HCT116 (cell line): Measurements from ENCODE around the gene MGST2. TPM values are rescaled to one million over a fixed set of nuclear protein-coding genes. Genes with fewer than 3 reads are reported as not detected.

Experiments used
- ATAC-seq: fragments of 200-7000 bp; cut with Tn5 transposase; 2 replicates; pipeline ENCODE4 v1.9.1; 2020; ENCODE audit warnings: mild to moderate bottlenecking, moderate library complexity
- BruUV-seq: library from RNA; stranded (reverse); fragments of 400-500 nt; replicated peaks from 2 replicates; lab custom pipeline; 2021; lab: Mats Ljungman, UMichigan
- CTCF ChIA-PET: fragments of 300-600 bp; sonication (Branson Sonifier 250); formaldehyde crosslinking; loops from one replicate; lab custom pipeline; 2021; ENCODE audit warnings: antibody characterized with exemption; lab: Charles Lee
- POLR2A ChIA-PET: fragments of 300-600, 350-600 bp; sonication (Branson Sonifier 250); formaldehyde crosslinking; loops from one replicate; lab custom pipeline; 2021; ENCODE audit warnings: antibody characterized with exemption; lab: Charles Lee
- RAD21 ChIA-PET, 2 experiments: fragments of 300-600 bp; sonication (Branson Sonifier 250); formaldehyde crosslinking; loops; one replicate each; lab custom pipeline; 2023; ENCODE audit warnings: low total read pairs in 2 of 2; ENCODE audit not compliant: uncharacterized antibody in 2 of 2, unreplicated experiment in 2 of 2, low non-redundant PET in 1 of 2; lab: Charles Lee
- DNase-seq: peaks from one replicate; pipeline ENCODE4 v3.0.0-alpha.2; 2010; ENCODE audit warnings: low read depth, low spot score
- H2AFZ ChIP-seq: fragments of 200-600 bp; shearing (Covaris generic), sonication (generic); 2 replicates; pipeline ENCODE4 v1.6.1; 2017; ENCODE audit warnings: low read depth, mixed run types, mixed read lengths, antibody characterized with exemption, low read length; ENCODE audit not compliant: poor library complexity, severe bottlenecking
- H3K27ac ChIP-seq: 2 replicates; pipeline ENCODE4 v1.5.1; 2012; ENCODE audit warnings: low read depth, low read length
- H3K27me3 ChIP-seq: fragments of 200-600 bp; sonication (generic); 2 replicates; pipeline ENCODE4 v1.6.1; 2016; ENCODE audit warnings: mixed run types, low read length, mixed read lengths; ENCODE audit not compliant: insufficient read depth
- H3K36me3 ChIP-seq, 2 experiments: fragments of 200-500 bp in 1 of 2; fragments of 200-600 bp in 1 of 2; sonication (Bioruptor generic) in 1 of 2; sonication (generic) in 1 of 2; 2 replicates each; pipeline versions ENCODE4 v1.5.1 to v1.6.1; 2014 to 2016; ENCODE audit warnings: low read length in 2 of 2, inconsistent platforms in 1 of 2, mixed read lengths in 1 of 2, mixed run types in 1 of 2; ENCODE audit not compliant: insufficient read depth in 2 of 2, control insufficient read depth in 1 of 2
- H3K4me1 ChIP-seq, 2 experiments: fragments of 200-600 bp in 1 of 2; sonication (generic) in 1 of 2; 2 replicates each; pipeline versions ENCODE4 v1.5.1 to v1.6.1; 2012 to 2017; ENCODE audit warnings: low read length in 2 of 2, inconsistent platforms in 1 of 2, mild to moderate bottlenecking in 1 of 2, mixed read lengths in 1 of 2, mixed run types in 1 of 2, moderate library complexity in 1 of 2; ENCODE audit not compliant: insufficient read depth in 2 of 2, control insufficient read depth in 1 of 2
- H3K4me2 ChIP-seq: fragments of 200-600 bp; sonication (generic); 2 replicates; pipeline ENCODE4 v1.6.1; 2017; ENCODE audit warnings: mixed run types, low read length, mixed read lengths
- H3K4me3 ChIP-seq, 2 experiments: fragments of 200-600 bp in 1 of 2; sonication (generic) in 1 of 2; replicated peaks in 1 of 2; 2 replicates each; pipeline ENCODE4 v1.5.1; 2011 to 2016; ENCODE audit warnings: low read length in 2 of 2, control low read depth in 1 of 2, low read depth in 1 of 2, mild to moderate bottlenecking in 1 of 2, mixed read lengths in 1 of 2, mixed run types in 1 of 2
- H3K79me2 ChIP-seq: fragments of 200-600 bp; sonication (generic); 2 replicates; pipeline ENCODE4 v1.6.1; 2017; ENCODE audit warnings: mild to moderate bottlenecking, mixed run types, low read length, moderate library complexity, mixed read lengths; ENCODE audit not compliant: insufficient read depth
- H3K9ac ChIP-seq: fragments of 200-600 bp; sonication (generic); 2 replicates; pipeline ENCODE4 v1.6.1; 2016; ENCODE audit warnings: low read length, mixed read lengths
- H3K9me2 ChIP-seq: fragments of 200-600 bp; sonication (generic), shearing (Covaris generic); 2 replicates; pipeline ENCODE4 v1.6.1; 2017; ENCODE audit warnings: mixed run types, mild to moderate bottlenecking, moderate library complexity; ENCODE audit not compliant: insufficient read depth
- H3K9me3 ChIP-seq, 2 experiments: fragments of 200-500 bp in 1 of 2; fragments of 200-600 bp in 1 of 2; sonication (Bioruptor generic) in 1 of 2; sonication (generic) in 1 of 2; 2 replicates each; pipeline ENCODE4 v1.6.1; 2014 to 2017; ENCODE audit warnings: low read length in 2 of 2, mixed read lengths in 2 of 2, inconsistent platforms in 1 of 2, low read depth in 1 of 2, mild to moderate bottlenecking in 1 of 2, mixed run types in 1 of 2, moderate library complexity in 1 of 2; ENCODE audit not compliant: control insufficient read depth in 1 of 2, insufficient read depth in 1 of 2
- H4K20me1 ChIP-seq: fragments of 200-600 bp; sonication (generic), shearing (Covaris generic); 2 replicates; pipeline ENCODE4 v1.6.1; 2017; ENCODE audit warnings: mixed run types, mild to moderate bottlenecking, moderate library complexity; ENCODE audit not compliant: insufficient read depth
- ATF3 ChIP-seq: IDR thresholded peaks from 2 replicates; pipeline ENCODE4 v1.6.1; 2012
- CEBPB ChIP-seq: IDR thresholded peaks from 2 replicates; pipeline ENCODE4 v1.6.1; 2012; ENCODE audit warnings: low read depth
- CTCF ChIP-seq, 3 experiments: fragments of 200-600 bp in 1 of 3; sonication (generic) in 1 of 3; IDR thresholded peaks in 2 of 3; conservative IDR thresholded peaks in 1 of 3; 2 replicates each; pipeline ENCODE4 v1.5.1; 2012 to 2017; ENCODE audit warnings: low read depth in 2 of 3, low read length in 2 of 3, antibody characterized with exemption in 1 of 3, borderline replicate concordance in 1 of 3, control low read depth in 1 of 3, mild to moderate bottlenecking in 1 of 3, mixed read lengths in 1 of 3, mixed run types in 1 of 3, moderate library complexity in 1 of 3; ENCODE audit not compliant: insufficient read depth in 1 of 3
- EGR1 ChIP-seq: IDR thresholded peaks from 2 replicates; pipeline ENCODE4 v1.6.1; 2012; ENCODE audit warnings: low read depth
- ELF1 ChIP-seq: IDR thresholded peaks from 2 replicates; pipeline ENCODE4 v1.6.1; 2012; ENCODE audit warnings: low read depth, borderline replicate concordance
- EZH2 ChIP-seq: fragments of 200-600 bp; sonication (generic); IDR thresholded peaks from 2 replicates; pipeline ENCODE4 v1.6.1; 2017; ENCODE audit warnings: antibody characterized with exemption, mixed run types
- FOSL1 ChIP-seq: IDR thresholded peaks from 2 replicates; pipeline ENCODE4 v1.6.1; 2012; ENCODE audit warnings: low read depth
- POLR2A ChIP-seq: IDR thresholded peaks from 2 replicates; pipeline ENCODE4 v1.7.0; 2011; ENCODE audit warnings: borderline replicate concordance; ENCODE audit not compliant: insufficient read depth, insufficient read length; ENCODE audit errors: extremely low read depth
- SRF ChIP-seq: IDR thresholded peaks from 2 replicates; pipeline ENCODE4 v1.6.1; 2012; ENCODE audit warnings: low read depth
- YY1 ChIP-seq: IDR thresholded peaks from 2 replicates; pipeline ENCODE4 v1.6.1; 2011; ENCODE audit warnings: low read length, low read depth, moderate library complexity, mild to moderate bottlenecking; ENCODE audit not compliant: insufficient replicate concordance; ENCODE audit errors: extremely low read depth
- ZBTB33 ChIP-seq: IDR thresholded peaks from 2 replicates; pipeline ENCODE4 v1.6.1; 2011; ENCODE audit warnings: mild to moderate bottlenecking, low read length, moderate library complexity; ENCODE audit not compliant: insufficient replicate concordance; ENCODE audit errors: extremely low read depth
- intact Hi-C: fragments of 100-400 bp; cut with micrococcal nuclease; formaldehyde crosslinking; loops from 2 replicates; pipeline ENCODE4 v1.10.0; 2022
- total RNA-seq: library from RNA; stranded (reverse); gene quantifications from one replicate; pipeline ENCODE4 v1.2.1, GENCODE V29; 2021; ENCODE audit not compliant: unreplicated experiment

MGST2 gene
- total RNA-seq, 1 experiment from 2014 or later: 24.3 TPM

GRCh38 chr4:139674875-139675550 is 9.4 kb downstream of the MGST2 start (continued):
- TF ChIP-seq ELF1 (no peak), POLR2A (no peak), ATF3 (no peak), CEBPB (no peak), SRF (no peak), YY1 (no peak)

- RAD21 ChIA-PET: no interaction called here
- H3K4me2 ChIP-seq: no peak overlapping the region
- H3K79me2 ChIP-seq: no peaks in the 10 kb centered on the region
- no peak overlapping the region for H3K9ac ChIP-seq
- no peaks in the 10 kb centered on the region for H3K9me3 ChIP-seq
- H3K4me1 ChIP-seq: no peaks in the 10 kb centered on the region
- CTCF ChIA-PET: no interaction called here
- no peak overlapping the region for H3K27ac ChIP-seq
- H3K27me3 ChIP-seq: no peaks in the 10 kb centered on the region
- H3K9me2 ChIP-seq: no peaks in the 10 kb centered on the region
- no peaks in the 10 kb centered on the region for H3K36me3 ChIP-seq
- no peak for DNase-seq
- no peak overlapping the region for H3K4me3 ChIP-seq
- POLR2A ChIA-PET: no interaction called here
- no peak for TF ChIP-seq EZH2
- no peak for TF ChIP-seq CTCF (IDR thresholded peaks at IDR 0.05 in 2 of 3, conservative IDR thresholded peaks at IDR 0.05 in 1 of 3; ENCODE audit: borderline replicate concordance in 1 of 3, insufficient read depth in 1 of 3, low read depth in 2 of 3, low read length in 2 of 3)
- no peak for TF ChIP-seq ZBTB33
- TF ChIP-seq EGR1: no peak
- no peak for TF ChIP-seq FOSL1
- TF ChIP-seq, all 23 proteins: peak for 0
- Histone ChIP-seq H2AFZ (no peak overlapping the region), H4K20me1 (no peaks in the 10 kb centered on the region)
- no TSS peak for BruUV-seq
- ATAC-seq: no peak
- intact Hi-C loops: no loop called here
Observed at GRCh38 chr4:139675651-139676050, 10.0 kb downstream of the MGST2 start.
